ENCODE measurements around the gene THSD7B. TPM values are rescaled to one million over a fixed set of nuclear protein-coding genes. Genes with fewer than 3 reads are reported as not detected.

Gene THSD7B
- total and polyA plus RNA-seq, 10 donors, result 0.02 to 0.17 (median 0.09) TPM; not detected in 7

DNA sequence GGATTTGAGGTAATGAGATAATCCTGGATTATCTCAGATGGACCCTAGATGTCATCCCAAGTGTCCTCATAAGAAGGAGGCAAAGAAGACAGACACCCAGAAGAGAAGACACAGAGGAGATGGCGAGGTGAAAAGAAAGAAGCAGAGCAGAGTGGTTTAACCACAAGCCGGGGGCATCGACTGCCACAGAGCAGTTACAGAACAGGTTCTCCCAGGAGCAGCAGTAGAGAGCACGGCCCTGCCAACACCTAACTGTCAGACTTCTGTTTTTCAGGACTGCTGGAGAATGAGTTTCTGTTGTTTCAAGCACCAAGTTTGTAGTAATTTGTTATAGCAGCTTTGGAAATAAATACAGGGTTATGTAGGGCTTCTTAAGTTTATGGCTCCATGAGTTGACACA is 437.0 kb downstream of the THSD7B start:
- Histone ChIP-seq H3K4me1 (no peaks in the 10 kb centered on the region), H3K4me3 (no peak overlapping the region), H3K36me3 (no peaks in the 10 kb centered on the region), H3K9me3 (no peaks in the 10 kb centered on the region), H3K27ac (no peak overlapping the region), H3K27me3 (replicated peaks in 1 of 7) (no peaks in the 10 kb centered on the region)
- intact Hi-C loops (cut with DNase I; ENCODE audit: low total_unique reads), result no loop called here
- DNase-seq, result no peak
- WGBS, 5 donors, result 48 to 68% (median 63%) methylated on average over 4 of the region's 4 CpGs
- TF ChIP-seq POLR2A (IDR thresholded peaks at IDR 0.05) (no peak), POLR2AphosphoS5 (IDR thresholded peaks at IDR 0.05) (no peak)
- TF ChIP-seq, protein P1, sequence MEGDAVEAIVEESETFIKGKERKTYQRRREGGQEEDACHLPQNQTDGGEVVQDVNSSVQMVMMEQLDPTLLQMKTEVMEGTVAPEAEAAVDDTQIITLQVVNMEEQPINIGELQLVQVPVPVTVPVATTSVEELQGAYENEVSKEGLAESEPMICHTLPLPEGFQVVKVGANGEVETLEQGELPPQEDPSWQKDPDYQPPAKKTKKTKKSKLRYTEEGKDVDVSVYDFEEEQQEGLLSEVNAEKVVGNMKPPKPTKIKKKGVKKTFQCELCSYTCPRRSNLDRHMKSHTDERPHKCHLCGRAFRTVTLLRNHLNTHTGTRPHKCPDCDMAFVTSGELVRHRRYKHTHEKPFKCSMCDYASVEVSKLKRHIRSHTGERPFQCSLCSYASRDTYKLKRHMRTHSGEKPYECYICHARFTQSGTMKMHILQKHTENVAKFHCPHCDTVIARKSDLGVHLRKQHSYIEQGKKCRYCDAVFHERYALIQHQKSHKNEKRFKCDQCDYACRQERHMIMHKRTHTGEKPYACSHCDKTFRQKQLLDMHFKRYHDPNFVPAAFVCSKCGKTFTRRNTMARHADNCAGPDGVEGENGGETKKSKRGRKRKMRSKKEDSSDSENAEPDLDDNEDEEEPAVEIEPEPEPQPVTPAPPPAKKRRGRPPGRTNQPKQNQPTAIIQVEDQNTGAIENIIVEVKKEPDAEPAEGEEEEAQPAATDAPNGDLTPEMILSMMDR (IDR thresholded peaks at IDR 0.05 in 8 of 11, conservative IDR thresholded peaks at IDR 0.05 in 3 of 11), result no peak

DNA sequence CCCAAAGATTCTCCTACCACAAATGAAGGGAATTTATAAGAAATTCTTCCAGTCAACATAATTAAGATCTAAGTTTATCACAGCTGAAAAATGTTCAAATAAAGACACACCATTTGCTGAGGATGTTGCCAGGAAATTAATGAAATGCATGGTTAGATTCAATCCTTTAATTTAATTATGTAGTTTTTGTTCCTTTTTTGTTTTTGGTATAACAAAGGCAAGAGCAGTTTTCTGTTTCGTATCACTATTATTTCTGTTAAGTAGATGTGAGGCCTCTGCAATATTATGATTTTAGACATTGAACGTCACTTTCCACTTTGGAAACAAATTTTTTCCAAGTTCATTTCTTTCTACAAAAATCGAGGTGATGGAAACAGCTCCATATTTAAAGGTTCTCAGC is 440.0 kb downstream of the THSD7B start:
- no peaks in the 10 kb centered on the region for H3K9me3 ChIP-seq
- DNase-seq, result no peak
- no peaks in the 10 kb centered on the region for H3K36me3 ChIP-seq
- H3K4me1 ChIP-seq, result no peaks in the 10 kb centered on the region
- no peak overlapping the region for H3K27ac ChIP-seq
- H3K27me3 ChIP-seq (replicated peaks in 1 of 7), result no peaks in the 10 kb centered on the region
- intact Hi-C loops (cut with DNase I; ENCODE audit: low total_unique reads), result no loop called here
- WGBS, 5 donors, result 63 to 83% (median 69%) methylated on average over 3 of the region's 3 CpGs
- TF ChIP-seq, protein P1 (IDR thresholded peaks at IDR 0.05 in 8 of 11, conservative IDR thresholded peaks at IDR 0.05 in 3 of 11), result no peak
- no peak for TF ChIP-seq POLR2A (IDR thresholded peaks at IDR 0.05)
- no peak for TF ChIP-seq POLR2AphosphoS5 (IDR thresholded peaks at IDR 0.05)
- H3K4me3 ChIP-seq, result no peak overlapping the region

DNA sequence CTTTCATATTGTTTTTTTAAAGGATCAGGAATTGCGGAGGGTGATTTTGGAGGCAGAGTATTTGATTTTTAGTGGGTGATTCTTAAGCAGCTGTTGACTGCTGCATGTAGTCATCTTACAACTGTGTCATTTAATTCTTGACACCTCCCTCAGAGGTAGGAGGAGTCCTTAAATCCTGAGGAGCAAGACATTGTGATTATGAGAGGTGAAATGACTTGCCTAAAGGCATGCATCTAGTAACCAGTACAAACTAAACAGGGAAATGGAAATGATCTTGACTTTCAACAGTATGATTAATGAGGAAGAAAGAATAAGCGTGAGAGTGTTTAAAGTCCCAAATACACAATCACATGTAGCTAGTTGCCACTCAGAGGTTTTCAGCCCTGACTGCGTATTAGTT is 440.7 kb downstream of the THSD7B start:
- no peak for DNase-seq
- no peaks in the 10 kb centered on the region for H3K36me3 ChIP-seq
- H3K4me1 ChIP-seq, result no peaks in the 10 kb centered on the region
- WGBS, 5 donors, result 82 to 88% (median 85%) methylated on average over 3 of the region's 3 CpGs
- no peaks in the 10 kb centered on the region for H3K9me3 ChIP-seq
- no peak overlapping the region for H3K27ac ChIP-seq
- no peak overlapping the region for H3K4me3 ChIP-seq
- no peaks in the 10 kb centered on the region for H3K27me3 ChIP-seq (replicated peaks in 1 of 7)
- intact Hi-C loops (cut with DNase I; ENCODE audit: low total_unique reads), result no loop called here
- no peak for TF ChIP-seq POLR2A (IDR thresholded peaks at IDR 0.05)
- no peak for TF ChIP-seq POLR2AphosphoS5 (IDR thresholded peaks at IDR 0.05)
- TF ChIP-seq, protein P1 (IDR thresholded peaks at IDR 0.05 in 8 of 11, conservative IDR thresholded peaks at IDR 0.05 in 3 of 11), result no peak

DNA sequence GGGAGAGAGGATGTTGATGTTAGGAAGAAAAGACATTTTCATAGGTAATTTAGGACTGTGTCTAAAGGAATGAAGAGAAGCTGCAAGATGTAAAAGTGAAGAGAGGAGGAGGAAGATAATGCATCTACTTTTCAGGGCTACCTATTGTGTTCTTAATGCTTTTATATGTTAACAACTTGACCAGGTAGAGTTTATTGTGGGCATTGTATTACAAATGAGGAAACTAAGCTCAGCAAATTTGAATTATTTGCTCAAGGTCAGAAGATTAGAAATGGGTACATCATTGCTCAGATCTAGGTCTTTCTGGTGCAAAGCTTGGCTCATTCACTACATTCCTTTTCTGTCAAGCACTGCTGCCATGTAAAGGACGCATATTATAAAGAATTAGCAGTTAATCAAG is 441.7 kb downstream of the THSD7B start:
- no peak for TF ChIP-seq POLR2A (IDR thresholded peaks at IDR 0.05)
- no peak for TF ChIP-seq POLR2AphosphoS5 (IDR thresholded peaks at IDR 0.05)
- TF ChIP-seq, protein P1 (IDR thresholded peaks at IDR 0.05 in 8 of 11, conservative IDR thresholded peaks at IDR 0.05 in 3 of 11), result no peak
- no peaks in the 10 kb centered on the region for H3K4me1 ChIP-seq
- no peaks in the 10 kb centered on the region for H3K27me3 ChIP-seq (replicated peaks in 1 of 7)
- WGBS, 5 donors, result 57 to 86% (median 75%) methylated on average over 1 of the region's 1 CpG
- H3K27ac ChIP-seq, result no peak overlapping the region
- no peak overlapping the region for H3K4me3 ChIP-seq
- intact Hi-C loops (cut with DNase I; ENCODE audit: low total_unique reads), result no loop called here
- DNase-seq, result no peak
- no peaks in the 10 kb centered on the region for H3K9me3 ChIP-seq
- H3K36me3 ChIP-seq, result no peaks in the 10 kb centered on the region

Measured in spleen (tissue), 11 donors.